ENCODE measurements around the gene BRD9. TPM values are rescaled to one million over a fixed set of nuclear protein-coding genes. Genes with fewer than 3 reads are reported as not detected.

The BRD9 gene
- total RNA-seq, 8 experiments from 2014 or later: 20.4 to 50.1 (median 36.8) TPM

DNA sequence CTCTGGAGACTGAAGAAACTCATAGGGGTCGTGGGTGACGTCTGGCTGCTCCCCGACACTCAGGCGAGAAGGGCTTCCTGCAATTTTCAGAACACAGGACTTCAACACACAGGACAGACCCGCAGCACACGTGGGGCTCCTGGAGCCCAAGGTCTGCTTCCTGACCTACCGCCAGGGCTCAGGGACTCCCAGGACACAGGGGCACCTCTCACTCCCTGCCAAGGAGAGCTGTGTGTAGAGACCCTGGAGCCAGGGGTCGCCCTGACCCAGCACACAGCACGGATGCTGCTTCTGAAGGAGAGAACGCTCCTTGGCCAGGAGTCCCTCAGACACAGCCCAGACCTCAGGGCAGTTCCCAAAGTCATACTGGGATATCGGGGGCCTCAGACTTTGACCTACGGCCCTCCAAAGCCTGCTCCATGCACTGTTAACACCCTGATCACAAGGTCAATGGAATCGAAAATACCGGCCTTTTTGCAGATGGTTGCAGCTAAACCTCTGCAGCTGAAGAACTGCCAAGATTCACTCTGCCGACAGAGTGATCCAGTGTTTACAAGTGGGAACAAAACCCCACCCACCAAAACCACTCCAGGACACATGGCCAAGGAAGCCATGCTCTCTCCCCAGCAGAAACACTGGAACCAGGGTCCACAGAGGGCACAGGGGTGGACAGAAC, 28.0 kb downstream of the BRD9 start:
- ATAC-seq (replicated peaks in 6 of 8): peak in 1 of 8 experiments; percentile 13
- in situ Hi-C loops (cut with MboI; ENCODE audit: low pct_unique_long_range_greater_than_20kb in 2 of 9, low sequenced_read_pairs in 9 of 9, unreplicated experiment in 9 of 9): no loop called here

DNA sequence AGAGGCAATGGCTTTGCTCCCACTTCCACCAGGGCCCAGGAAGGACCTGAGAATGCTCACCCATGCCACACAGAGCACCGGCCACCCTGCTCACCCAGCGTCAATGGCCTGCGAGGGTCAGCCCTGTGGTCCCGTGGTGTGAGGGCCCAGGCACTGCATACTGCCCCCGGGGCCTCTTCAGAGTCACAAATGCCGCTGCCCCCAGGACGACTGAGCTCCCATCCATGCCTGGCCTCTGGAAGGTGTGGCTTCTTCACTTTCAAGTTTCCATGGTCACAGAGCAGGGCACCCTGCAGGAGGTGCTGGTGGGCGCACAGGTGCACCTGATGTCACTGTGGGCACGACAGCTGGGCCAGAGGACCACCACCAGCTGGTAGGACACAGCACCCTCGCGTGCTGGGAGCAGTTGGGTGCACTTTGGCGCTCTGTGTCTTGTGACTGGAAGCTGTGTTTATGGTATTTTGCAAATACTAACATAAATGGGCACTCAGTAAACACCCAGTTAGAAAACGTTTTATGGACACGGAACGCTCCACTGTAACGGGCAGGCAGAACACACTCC, 29.3 kb downstream of the BRD9 start:
- WGBS, 10 experiments: 80 to 100% (median 92%) methylated on average over 2 to 6 of the region's 16 CpGs; no CpG with 5 or more reads in 6 of the 10 experiments
- H3K4me1 ChIP-seq (replicated peaks in 1 of 2): no peaks in the 10 kb centered on the region
- in situ Hi-C loops (cut with MboI; ENCODE audit: low pct_unique_long_range_greater_than_20kb in 2 of 9, low sequenced_read_pairs in 9 of 9, unreplicated experiment in 9 of 9): no loop called here
- no peak overlapping the region for H3K27ac ChIP-seq
- no peak overlapping the region for H3K4me3 ChIP-seq
- peak in 3 of 8 experiments; percentile 6 to 8 (median 8) for ATAC-seq (replicated peaks in 6 of 8)

More for the DNA sequence above, 28.0 kb downstream of the BRD9 start:
- Histone ChIP-seq H3K4me1 (replicated peaks in 1 of 2) (no peaks in the 10 kb centered on the region), H3K4me3 (no peak overlapping the region), H3K27ac (no peak overlapping the region)
- WGBS, 10 experiments: 32 to 100% (median 85%) methylated on average over 2 to 6 of the region's 15 CpGs; no CpG with 5 or more reads in 5 of the 10 experiments

GRCh38 chr5:862367-863243, 30.0 kb downstream of the BRD9 start:
- WGBS, 10 experiments: 40 to 100% (median 94%) methylated on average over 1 to 15 of the region's 25 CpGs; no CpG with 5 or more reads in 4 of the 10 experiments
- Histone ChIP-seq H3K4me1 (replicated peaks in 1 of 2) (no peaks in the 10 kb centered on the region), H3K27ac (no peak overlapping the region), H3K4me3 (no peak overlapping the region)
- ATAC-seq (replicated peaks in 6 of 8): peak in 4 of 8 experiments; percentile 8 to 15 (median 10)
- in situ Hi-C loops (cut with MboI; ENCODE audit: low pct_unique_long_range_greater_than_20kb in 2 of 9, low sequenced_read_pairs in 9 of 9, unreplicated experiment in 9 of 9): no loop called here

- peak in 2 of 8 experiments; percentile 34 to 42 for ATAC-seq (replicated peaks in 6 of 8)
Measured at GRCh38 chr5:861442-862366, 30.9 kb downstream of the BRD9 start.

GRCh38 chr5:860506-861150, 32.0 kb downstream of the BRD9 start:
- Histone ChIP-seq H3K27ac (no peak overlapping the region), H3K4me3 (no peak overlapping the region), H3K4me1 (replicated peaks in 1 of 2) (no peaks in the 10 kb centered on the region)
- peak in 2 of 8 experiments; percentile 14 to 15 for ATAC-seq (replicated peaks in 6 of 8)
- 50 to 100% (median 98%) methylated on average over 1 to 10 of the region's 15 CpGs; no CpG with 5 or more reads in 3 of the 10 experiments for WGBS, 10 experiments
- in situ Hi-C loops (cut with MboI; ENCODE audit: low pct_unique_long_range_greater_than_20kb in 2 of 9, low sequenced_read_pairs in 9 of 9, unreplicated experiment in 9 of 9): no loop called here

More at GRCh38 chr5:861442-862366, 30.9 kb downstream of the BRD9 start:
- Histone ChIP-seq H3K4me1 (replicated peaks in 1 of 2) (no peaks in the 10 kb centered on the region), H3K27ac (no peak overlapping the region), H3K4me3 (no peak overlapping the region)
- in situ Hi-C loops (cut with MboI; ENCODE audit: low pct_unique_long_range_greater_than_20kb in 2 of 9, low sequenced_read_pairs in 9 of 9, unreplicated experiment in 9 of 9): no loop called here
- 39 to 100% (median 75%) methylated on average over 1 to 5 of the region's 22 CpGs; no CpG with 5 or more reads in 5 of the 10 experiments for WGBS, 10 experiments

- no peak overlapping the region for H3K4me3 ChIP-seq
- H3K27ac ChIP-seq: no peak overlapping the region
- no peak for ATAC-seq (replicated peaks in 6 of 8)
- in situ Hi-C loops (cut with MboI; ENCODE audit: low pct_unique_long_range_greater_than_20kb in 2 of 9, low sequenced_read_pairs in 9 of 9, unreplicated experiment in 9 of 9): no loop called here
- WGBS, 10 experiments: 33 to 96% (median 89%) methylated on average over 1 to 9 of the region's 16 CpGs; no CpG with 5 or more reads in 7 of the 10 experiments
- no peaks in the 10 kb centered on the region for H3K4me1 ChIP-seq (replicated peaks in 1 of 2)
Measured at GRCh38 chr5:859798-860296, 32.8 kb downstream of the BRD9 start.

DNA sequence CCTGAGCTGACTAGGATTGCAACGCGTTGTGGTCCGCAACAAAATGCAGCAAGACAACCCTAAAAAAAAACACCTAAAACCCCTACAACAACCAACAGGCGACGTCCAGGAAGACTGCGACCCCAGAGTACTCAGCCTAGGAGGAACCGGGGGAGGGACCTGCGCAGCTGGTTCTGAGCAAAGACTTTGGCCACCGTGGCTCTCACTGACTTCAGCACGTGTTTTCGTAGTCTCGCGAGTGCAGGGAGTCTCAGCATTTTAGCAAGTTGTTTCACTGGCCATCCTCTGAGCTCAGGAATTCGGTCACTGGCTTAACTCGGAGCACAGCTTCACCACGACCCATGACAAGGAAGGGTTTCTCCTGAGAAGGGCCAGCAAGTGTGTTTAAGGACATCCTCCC, 33.2 kb downstream of the BRD9 start:
- ATAC-seq (replicated peaks in 6 of 8): peak in 1 of 8 experiments; percentile 5
- 79 to 100% (median 92%) methylated on average over 3 to 10 of the region's 16 CpGs; no CpG with 5 or more reads in 4 of the 10 experiments for WGBS, 10 experiments
- in situ Hi-C loops (cut with MboI; ENCODE audit: low pct_unique_long_range_greater_than_20kb in 2 of 9, low sequenced_read_pairs in 9 of 9, unreplicated experiment in 9 of 9): no loop called here

GRCh38 chr5:858726-859125, 33.9 kb downstream of the BRD9 start:
- ATAC-seq (replicated peaks in 6 of 8): peak in 1 of 8 experiments; percentile 13
- Histone ChIP-seq H3K4me1 (replicated peaks in 1 of 2) (no peaks in the 10 kb centered on the region), H3K4me3 (no peak overlapping the region), H3K27ac (no peak overlapping the region)
- WGBS, 10 experiments: 61 to 100% (median 88%) methylated on average over 1 to 5 of the region's 11 CpGs; no CpG with 5 or more reads in 4 of the 10 experiments
- in situ Hi-C loops (cut with MboI; ENCODE audit: low pct_unique_long_range_greater_than_20kb in 2 of 9, low sequenced_read_pairs in 9 of 9, unreplicated experiment in 9 of 9): no loop called here

More for the DNA sequence above, 33.2 kb downstream of the BRD9 start:
- no peaks in the 10 kb centered on the region for H3K4me1 ChIP-seq (replicated peaks in 1 of 2)
- no peak overlapping the region for H3K4me3 ChIP-seq
- H3K27ac ChIP-seq: no peak overlapping the region

GRCh38 chr5:856531-857425, 35.8 kb downstream of the BRD9 start:
- 54 to 100% (median 95%) methylated on average over 1 to 5 of the region's 16 CpGs; no CpG with 5 or more reads in 2 of the 10 experiments for WGBS, 10 experiments

DNA sequence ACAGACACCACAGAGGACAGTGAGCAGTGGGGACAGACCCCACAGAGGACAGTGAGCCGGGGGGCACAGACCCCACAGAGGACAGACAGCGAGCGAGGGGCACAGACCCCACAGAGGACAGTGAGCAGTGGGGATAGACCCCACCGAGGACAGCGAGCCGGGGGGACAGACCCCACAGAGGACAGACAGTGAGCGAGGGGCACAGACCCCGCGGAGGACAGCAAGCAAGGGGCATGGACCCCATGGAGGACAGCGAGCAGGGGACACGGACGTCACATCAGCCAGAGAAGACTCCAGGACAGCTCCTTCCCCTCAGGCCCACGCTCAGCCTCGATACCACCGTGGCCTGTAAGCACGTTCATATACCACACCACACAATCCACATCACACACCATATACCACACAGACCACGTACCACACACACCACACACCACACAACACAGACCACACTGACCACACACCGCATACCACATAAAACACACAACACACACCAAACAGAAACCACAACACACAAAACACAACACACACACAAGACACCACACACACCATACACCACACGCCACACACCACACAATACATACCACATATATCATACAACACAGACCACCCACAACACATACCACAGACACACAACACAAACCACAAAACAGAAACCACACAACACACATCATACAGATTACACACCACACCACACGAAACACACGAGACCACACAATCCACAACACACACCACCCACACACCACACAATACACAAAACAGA, 36.6 kb downstream of the BRD9 start:
- 49 to 100% (median 80%) methylated on average over 2 to 13 of the region's 21 CpGs; no CpG with 5 or more reads in 2 of the 10 experiments for WGBS, 10 experiments
- Histone ChIP-seq H3K4me3 (no peak overlapping the region), H3K27ac (no peak overlapping the region), H3K4me1 (replicated peaks in 1 of 2) (peaks cover 6% of the 10 kb centered on the region in 2 donors)
- in situ Hi-C loops (cut with MboI; ENCODE audit: low pct_unique_long_range_greater_than_20kb in 2 of 9, low sequenced_read_pairs in 9 of 9, unreplicated experiment in 9 of 9): no loop called here
- peak in 1 of 8 experiments; percentile 26 for ATAC-seq (replicated peaks in 6 of 8)

More at GRCh38 chr5:856531-857425, 35.8 kb downstream of the BRD9 start:
- Histone ChIP-seq H3K27ac (no peak overlapping the region), H3K4me1 (replicated peaks in 1 of 2) (no peaks in the 10 kb centered on the region), H3K4me3 (no peak overlapping the region)
- in situ Hi-C loops (cut with MboI; ENCODE audit: low pct_unique_long_range_greater_than_20kb in 2 of 9, low sequenced_read_pairs in 9 of 9, unreplicated experiment in 9 of 9): no loop called here
- ATAC-seq (replicated peaks in 6 of 8): peak in 1 of 8 experiments; percentile 13
